GM12873 (cell line): ENCODE measurements around the gene METAP1D.

Experiments
- CTCF ChIP-seq: IDR thresholded peaks from 2 replicates; pipeline ENCODE4 v1.5.1; 2012; ENCODE audit warnings: low read depth, mild to moderate bottlenecking, moderate library complexity, low read length, control low read depth; ENCODE audit not compliant: insufficient read depth; ENCODE audit errors: missing control alignments

METAP1D gene

GRCh38 chr2:172079838-172080640, 80.3 kb downstream of the METAP1D start:
- TF ChIP-seq CTCF = no peak

- TF ChIP-seq CTCF = no peak
Measured at GRCh38 chr2:172080641-172081220, 81.0 kb downstream of the METAP1D start.

GRCh38 chr2:172081221-172082022, 81.7 kb downstream of the METAP1D start:
- no peak for TF ChIP-seq CTCF

- TF ChIP-seq CTCF = no peak
Measured at GRCh38 chr2:172082105-172082943, 82.6 kb downstream of the METAP1D start.

GRCh38 chr2:172082944-172083627, 83.3 kb downstream of the METAP1D start:
- no peak for TF ChIP-seq CTCF

- no peak for TF ChIP-seq CTCF
Measured at GRCh38 chr2:172083628-172084394, 84.1 kb downstream of the METAP1D start.
